HG03439 (cell line): ENCODE results near the gene PIK3R2.
"Not testable (repeated sequence)": the region's sequence is repeated elsewhere in the genome, so short reads cannot be mapped to it uniquely, and the experiment has no call there.

Experiments used
- ATAC-seq: cut with Tn5 transposase; IDR thresholded peaks from one replicate; pipeline ENCODE4 v1.9.1; 2021; ENCODE audit warnings: mild to moderate bottlenecking, moderate library complexity; ENCODE audit not compliant: unreplicated experiment

The PIK3R2 gene

DNA sequence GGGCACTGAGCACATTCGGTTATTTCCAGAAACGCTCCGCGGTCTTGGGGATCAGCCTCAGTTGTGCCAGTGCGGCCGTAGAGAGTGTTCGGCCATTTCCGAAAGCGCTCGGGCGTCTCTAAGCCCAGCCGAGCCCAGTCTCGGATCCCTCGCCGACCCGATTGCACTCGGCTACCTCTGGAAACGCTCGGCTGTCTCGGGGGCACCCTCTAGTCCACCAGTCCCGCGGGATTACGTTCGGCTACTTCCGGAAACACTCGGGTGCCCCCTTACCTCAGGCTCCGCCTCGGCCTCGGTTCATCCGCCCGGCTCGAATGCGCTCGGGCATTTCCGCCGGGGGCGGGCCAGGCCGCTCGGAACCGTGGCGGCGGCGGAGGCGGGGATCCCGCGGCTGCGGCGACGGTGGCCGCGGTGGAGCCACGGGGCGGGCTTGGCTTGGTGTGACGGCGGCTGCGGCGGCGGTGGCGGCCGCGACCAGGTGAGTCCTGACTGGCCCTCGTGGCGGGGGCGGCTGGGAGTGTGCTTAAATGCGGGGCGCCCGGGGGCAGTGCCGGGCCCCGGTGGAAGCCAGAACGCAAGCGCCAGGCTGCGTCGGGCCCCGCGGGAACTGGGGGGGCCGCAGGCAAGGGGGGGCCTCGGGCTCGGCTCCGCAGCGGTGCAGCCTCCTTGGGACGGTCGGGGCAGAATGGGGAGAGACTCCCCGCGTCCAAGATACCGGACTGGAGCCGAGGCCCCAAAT is at the start of gene PIK3R2:
TSS of gene PIK3R2 (plus strand) at position 347 of the 739 bp plus-strand sequence. CDS start 2,717 bp downstream, outside the sequence.
- peak; percentile 75 for ATAC-seq

DNA sequence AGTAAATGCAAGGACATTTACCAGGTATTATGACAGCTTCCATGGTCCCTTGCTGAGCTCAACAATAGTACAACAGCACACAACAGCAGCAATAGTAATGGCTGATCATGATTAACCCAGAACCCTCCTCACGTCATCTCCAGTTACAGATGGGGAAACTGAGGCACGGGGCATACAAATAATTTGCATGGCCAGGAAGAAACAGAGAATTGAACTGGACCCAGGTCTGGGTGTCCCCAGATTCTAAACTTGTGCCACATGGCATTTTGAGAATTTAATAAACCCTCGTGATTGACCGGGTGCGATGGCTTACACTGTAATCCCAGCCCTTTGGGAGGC is 48.2 kb upstream of the PIK3R2 start:
- ATAC-seq, result no peak

DNA sequence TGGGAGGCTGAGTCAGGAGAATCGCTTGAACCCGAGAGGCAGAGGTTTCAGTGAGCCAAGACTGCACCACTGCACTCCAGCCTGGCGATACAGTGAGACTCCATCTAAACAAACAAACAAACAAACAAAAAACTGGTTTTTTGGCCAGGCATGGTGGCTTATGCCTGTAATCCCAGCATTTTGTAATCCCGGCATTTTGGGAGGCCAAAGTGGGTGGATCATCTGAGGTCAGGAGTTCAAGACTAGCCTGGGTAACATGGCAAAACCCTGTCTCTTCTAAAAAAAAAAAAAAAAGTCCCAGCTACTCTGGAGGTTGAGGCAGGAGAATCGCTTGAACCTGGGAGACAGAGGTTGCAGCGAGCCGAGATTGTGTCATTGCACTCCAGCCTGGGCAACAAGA is 47.7 kb upstream of the PIK3R2 start:
- ATAC-seq, result not testable (repeated sequence)

DNA sequence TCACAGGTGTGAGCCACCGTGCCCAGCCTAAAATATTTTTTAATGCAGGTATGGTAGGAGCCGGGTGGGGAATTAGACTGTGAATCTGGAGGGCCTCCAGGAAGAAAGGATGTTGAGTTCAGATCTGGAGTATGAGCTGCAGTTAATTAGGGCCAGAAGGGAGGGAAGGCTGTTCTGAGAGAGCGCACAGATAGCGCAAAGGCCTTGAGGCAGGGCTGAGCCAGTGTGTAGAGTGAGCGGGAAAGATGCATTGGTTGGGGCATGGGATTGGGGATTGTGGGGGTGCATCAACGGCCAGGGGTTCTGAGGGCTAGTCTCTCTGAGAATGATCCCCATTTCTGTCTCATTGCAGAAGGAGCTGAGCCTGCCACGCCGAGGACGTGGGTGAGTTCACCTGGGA is 45.7 kb upstream of the PIK3R2 start:
- ATAC-seq, result no peak

DNA sequence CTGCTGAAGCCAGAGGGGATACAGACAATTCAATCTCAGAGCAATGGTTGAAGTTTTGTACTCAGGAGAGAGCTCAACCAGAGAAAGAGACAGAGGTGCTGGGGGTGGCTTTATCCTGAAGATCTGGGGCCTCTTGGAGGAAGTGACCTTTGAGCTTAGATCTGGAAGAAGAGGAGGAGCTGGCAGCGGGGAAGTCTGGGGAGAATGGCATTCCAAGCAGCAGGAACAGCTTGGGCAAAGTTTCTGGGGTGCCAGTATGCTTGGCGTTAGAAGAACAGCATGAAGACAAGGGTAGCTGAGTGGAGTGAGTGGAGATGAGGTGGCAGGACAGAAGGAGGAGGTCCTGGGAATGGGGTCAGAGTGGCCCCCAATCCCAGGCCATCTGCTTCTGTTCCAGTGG is 44.1 kb upstream of the PIK3R2 start:
- ATAC-seq, result no peak

DNA sequence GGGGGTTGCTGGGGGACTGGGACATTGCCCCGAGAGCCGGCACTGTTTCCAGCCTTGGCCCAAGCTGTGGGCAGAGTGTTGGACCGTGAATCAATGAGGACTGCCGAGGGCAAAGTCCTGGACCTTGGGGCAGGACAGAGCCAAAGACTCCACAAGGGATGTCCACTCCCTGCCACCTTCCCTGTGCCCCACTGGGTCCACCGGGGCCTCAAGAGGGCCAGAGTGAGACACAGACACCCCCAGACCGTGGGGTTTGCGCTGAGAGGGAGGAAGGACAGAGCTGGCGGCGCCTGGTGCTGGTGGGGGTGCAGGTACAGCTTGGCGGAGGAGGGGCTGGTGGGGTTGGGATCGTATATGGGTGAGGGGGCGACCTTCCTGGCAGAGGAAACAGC is 43.6 kb upstream of the PIK3R2 start:
- ATAC-seq, result no peak

DNA sequence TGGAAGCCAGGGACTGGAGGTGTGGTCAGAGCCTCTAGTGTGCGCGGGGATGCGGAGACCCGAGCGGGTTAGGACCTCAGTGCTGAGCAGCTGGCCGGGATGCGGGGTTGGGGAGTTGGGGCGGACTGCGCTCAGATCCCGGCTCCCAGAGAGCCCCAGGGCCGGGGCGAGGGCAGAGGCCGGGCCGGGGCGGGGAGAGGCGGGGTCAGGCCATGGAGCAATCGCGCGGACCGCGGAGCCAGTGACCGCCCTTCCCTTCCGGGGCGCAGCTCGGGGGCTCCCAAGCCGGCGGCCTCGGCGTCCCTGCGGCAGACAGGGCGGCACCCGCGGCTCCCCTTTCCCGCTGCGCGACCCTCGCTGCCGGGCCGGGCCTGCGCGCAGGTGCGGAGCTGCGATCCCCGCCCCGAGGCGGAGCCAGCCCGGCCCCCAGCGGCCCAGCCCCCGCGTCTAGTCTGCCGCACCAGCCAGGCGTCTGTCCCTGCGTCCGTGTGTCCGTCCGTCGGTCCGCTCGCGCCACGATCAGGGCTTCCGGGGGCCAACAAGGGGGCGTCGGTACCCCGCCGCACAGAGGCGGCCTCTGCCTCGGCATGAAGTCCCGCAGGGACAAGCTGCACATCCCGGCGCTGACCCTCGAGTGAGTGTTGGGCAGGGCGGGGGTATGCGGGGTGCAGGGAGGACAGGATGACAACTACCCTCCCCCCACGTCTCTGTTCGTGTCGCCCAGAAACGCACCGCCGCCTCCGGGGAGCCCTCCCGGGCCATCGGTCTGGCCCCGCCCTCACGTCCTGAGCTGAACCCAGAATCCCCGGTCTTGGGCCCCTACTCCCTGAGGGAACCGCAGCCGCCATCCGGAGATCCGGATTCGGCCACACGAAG is 43.0 kb upstream of the PIK3R2 start:
- ATAC-seq, result no peak

DNA sequence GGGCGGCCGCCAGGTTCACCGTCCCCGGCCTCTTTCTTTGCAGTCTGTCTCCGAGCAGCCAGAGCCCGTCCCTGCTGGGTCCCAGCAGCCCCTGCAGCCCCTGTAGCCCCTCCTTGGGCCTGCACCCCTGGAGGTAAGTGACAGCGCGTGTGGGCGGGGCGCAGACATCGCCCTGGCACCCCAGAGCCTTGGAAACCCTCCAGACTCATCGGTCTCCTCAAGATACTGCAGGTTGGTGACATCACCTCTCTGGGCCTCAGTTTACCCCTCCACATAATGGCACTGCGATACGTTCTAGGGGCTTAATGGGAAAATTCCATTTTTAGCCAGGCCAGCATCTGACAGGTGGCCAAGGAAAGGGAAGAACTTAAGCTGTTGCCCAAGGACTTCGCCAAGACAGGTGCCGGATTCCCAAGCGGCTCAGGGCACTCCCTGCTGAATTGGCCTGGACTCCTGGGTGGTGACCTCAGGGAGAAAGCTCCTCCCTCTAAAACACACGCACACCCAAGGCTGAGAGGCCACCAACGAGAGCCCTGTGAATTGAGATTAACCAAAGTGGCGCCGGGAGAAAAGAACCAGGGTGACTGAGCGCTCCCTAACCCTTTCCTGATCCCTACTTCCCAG is 42.2 kb upstream of the PIK3R2 start:
- no peak for ATAC-seq

DNA sequence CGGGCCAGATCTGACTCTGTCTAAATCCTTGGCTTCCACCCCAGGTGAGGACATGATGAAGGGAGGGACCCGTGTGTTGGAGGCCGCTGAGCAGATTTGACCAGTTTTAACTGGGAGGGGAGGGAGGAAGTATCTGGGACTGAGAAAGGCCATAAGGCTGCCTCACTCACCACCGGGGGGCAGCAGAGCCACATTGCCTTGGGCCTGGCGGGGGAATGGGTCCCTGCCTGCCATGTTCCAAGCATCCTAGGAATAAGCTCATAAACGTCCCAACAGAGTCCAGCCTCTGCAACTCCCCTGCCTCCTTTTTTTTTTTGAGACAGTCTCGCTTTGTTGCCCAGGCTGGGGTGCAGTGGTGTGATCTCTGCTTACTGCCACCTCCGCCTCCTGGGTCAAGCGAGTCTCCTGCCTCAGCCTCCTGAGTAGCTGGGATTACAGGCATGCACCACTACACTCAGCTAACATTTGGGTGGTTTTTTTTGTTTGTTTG is 39.9 kb upstream of the PIK3R2 start:
- ATAC-seq, result no peak

DNA sequence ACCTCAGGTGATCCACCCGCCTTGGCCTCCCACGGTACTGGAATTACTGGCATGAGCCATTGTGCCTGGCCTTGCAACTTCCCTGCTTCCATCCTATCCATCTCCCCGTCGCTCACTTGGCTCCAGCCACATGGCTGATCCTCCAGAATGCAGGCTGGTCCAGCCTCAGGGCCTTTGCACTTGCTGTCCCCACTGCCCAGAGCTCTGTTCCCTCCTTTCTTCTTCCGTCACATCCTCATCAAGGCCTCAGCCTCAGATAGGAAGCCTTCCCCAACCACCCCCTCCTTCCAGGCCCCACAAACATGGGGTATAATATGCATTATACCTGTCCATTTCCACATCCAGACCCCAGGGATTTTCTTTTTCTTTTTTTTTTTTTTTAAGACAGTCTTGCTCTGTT is 39.1 kb upstream of the PIK3R2 start:
- no peak for ATAC-seq

DNA sequence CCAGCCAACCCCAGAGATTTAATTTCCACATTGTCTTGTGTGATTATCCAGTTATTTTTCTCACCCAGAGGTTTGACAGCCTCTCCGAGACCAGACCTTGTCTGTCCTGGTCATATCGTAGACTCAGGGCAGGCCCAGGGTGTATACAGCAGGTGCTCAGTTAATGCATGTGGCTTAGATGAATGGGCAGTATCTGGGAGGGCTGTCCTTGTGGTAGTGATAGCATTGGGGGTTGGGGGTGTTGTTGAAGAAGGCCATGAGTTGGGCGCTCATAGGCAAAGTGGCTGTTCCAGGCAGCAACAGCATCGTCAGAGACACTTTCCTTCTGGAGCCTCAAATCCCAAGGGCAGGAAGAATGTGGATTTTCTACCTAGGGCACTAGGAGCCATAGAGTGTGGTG is 38.5 kb upstream of the PIK3R2 start:
- no peak for ATAC-seq

DNA sequence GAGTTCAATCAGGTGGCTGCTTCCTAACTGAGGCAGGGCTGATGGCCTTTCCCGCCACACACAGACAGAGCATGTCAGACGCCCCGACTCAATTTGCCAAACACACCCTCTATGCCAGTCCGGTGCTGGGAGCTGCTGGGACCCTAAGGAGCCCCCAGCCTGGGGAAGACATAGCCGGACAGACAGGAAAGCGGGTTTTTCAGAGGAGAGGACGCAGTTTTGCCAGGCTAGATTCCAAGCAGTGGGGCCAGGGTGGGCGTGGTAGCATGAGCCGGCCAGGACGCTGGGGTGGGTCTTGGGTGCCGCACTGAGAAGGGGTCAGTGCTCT is 35.6 kb upstream of the PIK3R2 start:
- ATAC-seq, result no peak

DNA sequence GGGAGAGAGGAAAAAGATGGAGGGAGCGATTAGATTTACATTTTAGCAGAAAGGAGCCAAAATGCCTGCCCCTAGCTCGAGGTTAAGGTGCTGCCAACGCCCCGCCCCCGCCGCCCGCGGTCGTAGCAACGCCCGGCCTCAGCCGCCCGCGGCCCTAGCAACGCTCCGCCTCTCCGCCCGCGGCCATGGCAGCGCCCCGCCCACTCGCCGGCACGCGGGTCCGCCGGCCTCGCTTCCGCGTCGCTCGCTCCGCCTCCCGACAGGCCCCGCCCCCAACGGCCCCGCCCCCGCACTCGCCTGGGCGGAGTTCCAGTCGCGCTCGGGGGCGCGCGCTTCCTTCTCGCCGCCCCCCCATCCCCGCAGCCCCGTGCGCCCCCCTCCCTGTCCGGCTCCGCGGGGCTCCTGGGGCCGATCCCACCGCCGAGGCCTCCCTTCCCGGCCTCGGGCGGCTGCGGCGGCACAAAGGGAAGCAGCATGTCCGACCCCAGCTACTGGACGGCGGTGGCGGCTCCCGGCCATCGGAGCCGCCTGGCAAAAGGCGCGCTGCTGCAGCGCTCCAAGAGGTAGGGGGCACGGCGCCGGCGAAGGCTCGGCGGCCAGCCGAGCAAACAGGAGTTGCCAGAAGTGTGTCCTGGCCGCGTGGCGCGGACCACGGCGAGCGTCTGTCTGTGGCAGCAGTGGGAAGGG is 35.1 kb upstream of the PIK3R2 start:
- peak; percentile 79 for ATAC-seq

DNA sequence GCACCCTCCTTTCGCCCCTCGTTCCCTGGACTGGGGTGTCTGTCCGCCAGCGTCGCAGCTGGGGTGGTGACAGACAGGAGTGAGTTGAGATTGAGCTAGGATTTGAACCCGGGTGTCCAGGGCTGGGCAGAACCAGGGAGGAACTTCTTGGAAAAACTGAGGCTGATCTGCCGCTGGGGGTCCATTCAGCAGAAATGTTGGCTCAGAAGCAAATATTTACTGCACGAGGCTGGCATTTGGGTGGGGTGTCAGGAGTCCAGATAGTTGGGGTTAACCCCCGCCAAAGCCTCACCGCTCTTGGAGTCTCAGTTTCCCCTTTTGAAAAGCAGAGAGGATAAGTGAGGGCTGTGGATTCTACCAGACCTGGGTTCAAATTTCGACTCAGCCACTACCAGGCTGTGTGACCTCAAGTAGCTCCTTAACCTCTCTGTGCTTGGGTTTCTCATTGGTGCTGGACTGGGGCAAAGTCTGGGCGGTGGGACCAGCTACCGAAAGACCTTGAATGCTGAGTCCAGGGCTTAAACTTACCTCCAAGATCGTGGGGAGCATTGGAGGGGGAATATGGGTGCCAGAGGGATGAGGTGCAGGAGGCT is 34.4 kb upstream of the PIK3R2 start:
- no peak for ATAC-seq

DNA sequence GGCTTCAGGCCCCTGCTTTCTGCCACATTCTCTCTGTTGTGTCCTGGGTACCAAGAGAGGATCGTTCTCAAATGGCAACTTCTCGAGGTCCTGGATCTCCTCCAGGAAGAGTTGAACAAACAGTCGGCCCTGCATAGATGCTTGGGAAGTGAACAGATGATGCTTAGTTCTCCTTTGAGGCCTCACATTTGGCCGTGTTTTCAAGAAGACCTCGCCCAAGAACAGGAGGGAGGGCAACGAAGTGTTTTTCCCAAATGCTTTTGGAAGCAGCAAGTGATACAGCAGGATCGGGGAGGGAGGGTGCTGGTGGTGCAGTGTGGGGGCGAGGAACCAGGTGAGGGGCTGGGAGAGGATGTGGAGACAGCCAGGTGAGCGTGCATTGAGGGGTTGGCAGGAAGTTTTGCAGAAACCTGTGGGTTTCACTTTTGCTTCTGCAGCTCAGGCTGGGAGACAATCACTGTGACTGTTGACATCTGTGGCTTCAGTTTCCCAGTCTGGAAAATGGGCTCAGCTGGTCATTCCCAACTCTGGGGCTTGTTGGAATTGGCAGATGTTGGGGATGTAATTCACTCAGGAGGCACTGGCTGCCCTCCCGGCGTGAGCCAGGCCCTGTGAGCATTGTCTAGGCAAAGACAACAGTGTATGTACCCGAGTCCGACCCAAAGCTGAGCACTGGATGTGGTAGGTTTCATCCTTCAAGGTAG is 33.8 kb upstream of the PIK3R2 start:
- no peak for ATAC-seq

DNA sequence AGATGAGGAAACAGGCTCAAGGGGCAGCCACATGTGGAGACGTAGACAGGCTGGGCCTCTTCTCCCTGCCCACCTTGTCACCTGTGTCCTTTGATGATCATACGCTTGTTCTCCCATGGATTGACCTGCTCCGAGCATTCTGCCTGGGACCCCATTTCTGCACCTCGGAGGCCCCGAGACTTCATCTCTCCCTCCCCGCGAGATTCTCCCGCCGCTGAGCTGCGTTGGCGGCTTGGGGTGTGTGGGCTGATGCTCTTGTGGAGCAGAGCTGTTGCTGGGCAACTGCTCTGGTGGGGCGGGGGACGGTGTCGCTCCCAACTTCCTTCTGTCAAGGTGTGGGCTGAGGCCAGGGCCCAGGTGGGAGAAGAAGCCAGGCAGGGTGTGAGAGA is 33.3 kb upstream of the PIK3R2 start:
- ATAC-seq, result no peak

DNA sequence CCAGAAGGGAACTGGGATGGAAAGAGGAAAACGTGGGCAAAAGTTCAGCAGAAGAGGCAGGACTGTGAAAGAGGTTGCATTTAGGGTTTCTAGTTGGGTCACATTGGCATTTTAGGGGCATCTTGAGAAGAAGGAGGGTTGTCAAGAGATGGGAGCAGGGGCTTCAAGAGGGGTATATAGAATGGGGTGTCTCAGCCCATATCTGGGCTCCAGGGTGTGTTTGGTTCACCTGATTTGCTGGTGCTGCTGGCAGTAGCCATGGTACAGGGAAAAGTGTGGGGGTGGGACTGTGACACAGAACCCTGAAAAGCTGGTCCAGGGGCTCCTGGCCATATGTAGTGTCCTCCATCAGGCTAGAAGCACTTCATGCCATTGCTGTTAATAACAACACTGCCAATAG is 32.8 kb upstream of the PIK3R2 start:
- ATAC-seq, result no peak

DNA sequence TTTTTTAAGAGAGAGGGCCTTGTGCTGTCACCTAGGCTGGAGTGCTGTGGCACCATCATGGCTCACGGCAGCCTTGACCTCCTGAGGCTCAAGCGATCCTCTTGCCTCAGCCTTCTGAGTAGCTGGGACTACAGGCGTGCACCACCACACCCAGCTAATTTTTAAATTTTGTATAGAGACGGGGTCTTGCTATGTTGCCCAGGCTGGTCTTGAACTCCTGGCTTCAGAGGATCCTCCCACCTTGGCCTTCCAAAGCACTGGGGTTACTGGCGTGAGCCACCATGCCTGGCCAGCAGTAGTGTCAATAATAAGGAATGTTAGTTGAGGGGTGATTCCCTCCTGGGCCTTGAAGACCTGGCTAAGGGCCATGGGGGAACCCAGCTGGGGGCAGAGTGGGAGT is 31.8 kb upstream of the PIK3R2 start:
- no peak for ATAC-seq

DNA sequence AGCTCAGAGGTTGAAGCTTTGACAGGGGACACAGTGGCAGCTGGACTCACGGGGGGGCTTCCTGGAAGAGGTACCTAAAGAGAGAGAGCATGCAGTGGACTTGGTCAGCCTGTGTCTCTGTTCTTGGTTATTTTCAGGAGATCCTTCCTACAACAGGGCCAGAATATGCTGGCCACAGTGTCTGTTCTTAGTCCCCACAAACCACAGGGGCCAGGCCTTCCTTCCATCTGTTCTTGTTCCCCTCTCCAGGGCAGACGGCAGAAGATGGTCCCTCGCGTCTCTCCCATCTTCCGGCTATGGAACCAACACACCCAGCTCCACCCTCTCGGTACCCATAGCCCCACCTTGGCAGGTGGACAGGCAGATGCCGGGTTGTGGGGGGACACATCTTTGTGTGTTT is 30.5 kb upstream of the PIK3R2 start:
- no peak for ATAC-seq
